Fibroblast of lung (primary cell): ENCODE data around the gene MYLK.

Experiments used
- EZH2 ChIP-seq: IDR thresholded peaks from 2 replicates; pipeline ENCODE4 v1.5.1; 2012; ENCODE audit warnings: low read length, control low read depth, mild to moderate bottlenecking; ENCODE audit errors: missing control alignments
- TF ChIP-seq, protein P1 (sequence below), 2 donors: IDR thresholded peaks in 1 of 2; conservative IDR thresholded peaks in 1 of 2; 1 replicate in 1 of 2; 2 replicates in 1 of 2; pipeline ENCODE4 v1.5.1; 2011 to 2012; ENCODE audit warnings: low read length in 2 of 2, control low read depth in 1 of 2, inconsistent platforms in 1 of 2, low read depth in 1 of 2, mild to moderate bottlenecking in 1 of 2

DNA sequence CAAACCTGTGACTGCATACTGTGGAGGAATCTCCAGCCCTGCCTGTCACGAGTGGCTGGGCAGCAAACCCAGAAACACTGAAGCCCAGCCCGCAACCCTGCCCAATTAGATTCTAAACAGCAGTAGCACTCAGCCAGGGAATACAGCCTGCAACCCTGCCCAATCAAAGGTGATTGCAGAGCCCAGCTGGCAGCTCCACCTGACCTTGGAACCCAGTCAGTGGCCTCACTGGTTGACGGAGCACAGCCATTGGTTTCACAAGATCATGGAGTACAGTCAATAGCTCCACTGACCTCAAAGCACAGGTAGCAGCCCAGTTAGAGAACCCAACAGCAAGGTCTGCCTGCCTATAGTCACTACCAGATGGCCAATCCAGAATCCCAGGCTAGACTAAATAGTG is 35.2 kb upstream of the MYLK start:
- TF ChIP-seq, protein P1, sequence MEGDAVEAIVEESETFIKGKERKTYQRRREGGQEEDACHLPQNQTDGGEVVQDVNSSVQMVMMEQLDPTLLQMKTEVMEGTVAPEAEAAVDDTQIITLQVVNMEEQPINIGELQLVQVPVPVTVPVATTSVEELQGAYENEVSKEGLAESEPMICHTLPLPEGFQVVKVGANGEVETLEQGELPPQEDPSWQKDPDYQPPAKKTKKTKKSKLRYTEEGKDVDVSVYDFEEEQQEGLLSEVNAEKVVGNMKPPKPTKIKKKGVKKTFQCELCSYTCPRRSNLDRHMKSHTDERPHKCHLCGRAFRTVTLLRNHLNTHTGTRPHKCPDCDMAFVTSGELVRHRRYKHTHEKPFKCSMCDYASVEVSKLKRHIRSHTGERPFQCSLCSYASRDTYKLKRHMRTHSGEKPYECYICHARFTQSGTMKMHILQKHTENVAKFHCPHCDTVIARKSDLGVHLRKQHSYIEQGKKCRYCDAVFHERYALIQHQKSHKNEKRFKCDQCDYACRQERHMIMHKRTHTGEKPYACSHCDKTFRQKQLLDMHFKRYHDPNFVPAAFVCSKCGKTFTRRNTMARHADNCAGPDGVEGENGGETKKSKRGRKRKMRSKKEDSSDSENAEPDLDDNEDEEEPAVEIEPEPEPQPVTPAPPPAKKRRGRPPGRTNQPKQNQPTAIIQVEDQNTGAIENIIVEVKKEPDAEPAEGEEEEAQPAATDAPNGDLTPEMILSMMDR (conservative IDR thresholded peaks at IDR 0.05 in 1 of 2, IDR thresholded peaks at IDR 0.05 in 1 of 2; ENCODE audit: low read depth in 1 of 2, low read length in 2 of 2): no peak
- TF ChIP-seq EZH2: no peak
